Stimulated activated CD4-positive, alpha-beta T cell treated with anti-CD3 and anti-CD28 coated beads, Interleukin-1b, Interleukin-23, amount 100 ng/mL, for 48 hours (primary cell): ENCODE measurements around the gene STXBP1.

ENCODE experiments used
- DNase-seq: peaks from one replicate; pipeline ENCODE4 v3.0.0-alpha.2; 2020

STXBP1 gene

DNA sequence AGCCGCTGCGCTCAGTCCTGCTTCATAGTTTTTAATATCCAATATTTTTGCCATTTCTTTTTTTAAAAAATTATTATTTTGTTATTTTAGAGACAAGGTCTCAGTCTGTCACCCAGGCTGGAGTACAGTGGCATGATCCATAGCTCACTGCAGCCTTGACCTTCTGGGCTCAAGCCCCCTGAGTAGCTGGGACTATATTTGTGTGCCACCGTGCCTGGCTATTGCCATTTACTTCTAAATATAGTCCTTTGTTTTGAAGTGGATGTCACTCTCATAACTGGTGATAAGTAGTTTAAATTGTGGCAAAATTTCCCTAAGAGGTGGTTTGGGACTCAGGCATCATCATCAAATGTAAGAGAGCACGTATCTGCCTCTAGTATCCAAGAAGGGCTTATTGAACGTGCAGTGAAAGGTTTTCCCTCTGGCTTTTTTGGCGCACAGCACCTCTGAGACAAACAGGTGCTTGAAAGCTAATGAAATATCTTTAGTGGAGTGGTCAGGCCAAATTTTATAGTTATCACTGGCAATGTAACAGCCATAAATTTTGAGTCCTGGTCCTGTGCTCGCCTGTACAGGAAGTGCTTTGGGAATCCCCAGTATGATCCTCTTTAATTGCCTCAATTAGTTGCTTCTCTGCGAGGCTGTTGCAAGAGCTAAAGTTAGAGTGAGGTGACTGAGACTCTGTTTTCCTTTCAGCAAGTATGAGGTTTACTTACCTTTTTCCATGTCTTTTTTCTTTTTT is 14.8 kb downstream of the STXBP1 start:
- no peak for DNase-seq

DNA sequence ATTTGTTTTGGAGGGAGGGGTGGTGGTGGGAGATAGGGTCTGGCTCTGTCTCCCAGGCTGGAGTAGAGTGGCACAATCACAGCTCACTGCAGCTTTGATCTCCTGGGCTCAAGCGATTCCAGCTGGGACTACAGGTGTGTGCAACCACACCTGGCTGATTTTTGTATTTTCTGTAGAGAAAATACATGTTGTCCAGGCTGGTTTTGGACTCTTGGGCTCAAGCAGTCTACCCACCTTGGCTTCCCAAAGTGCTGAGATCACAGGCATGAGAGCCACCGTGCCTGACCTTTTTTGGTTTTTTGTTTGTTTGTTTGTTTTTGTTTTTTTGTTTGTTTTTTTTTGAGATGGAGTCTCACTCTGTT is 15.4 kb downstream of the STXBP1 start:
- DNase-seq: no peak

DNA sequence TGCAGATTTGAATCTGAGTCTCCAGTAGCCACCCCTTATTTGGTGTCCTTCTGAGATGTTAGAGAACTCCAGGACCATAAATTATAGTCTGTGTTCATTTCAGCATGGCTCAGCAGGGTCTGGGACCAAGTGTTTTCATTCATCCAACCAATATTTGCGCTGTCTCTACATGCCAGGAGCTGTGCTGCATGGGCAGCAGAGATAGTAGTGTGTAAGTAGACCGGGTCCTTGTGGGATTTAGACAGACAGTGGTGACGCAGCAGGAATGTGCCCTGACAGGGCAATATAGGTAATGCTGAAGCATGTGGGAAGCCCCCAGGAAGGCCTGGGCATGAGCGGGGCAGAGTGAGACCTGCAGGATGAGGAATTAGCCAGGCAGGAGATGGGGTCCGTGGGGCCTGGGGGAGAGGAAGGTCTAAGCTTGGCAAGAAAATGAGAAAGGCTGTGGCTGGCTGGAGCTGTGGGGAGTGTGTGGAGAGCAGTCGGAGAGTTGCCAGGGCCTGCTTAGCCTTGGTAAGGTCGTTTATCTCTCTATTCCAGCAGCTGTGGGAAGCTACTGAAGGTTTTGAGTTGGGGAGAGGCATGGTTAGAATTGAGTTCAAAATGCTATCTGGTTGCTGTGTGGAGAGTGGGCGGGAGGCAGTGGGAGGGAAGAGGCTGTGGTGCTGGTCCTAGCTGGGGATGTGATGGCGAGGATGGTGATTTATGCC is 16.8 kb downstream of the STXBP1 start:
- DNase-seq: no peak

DNA sequence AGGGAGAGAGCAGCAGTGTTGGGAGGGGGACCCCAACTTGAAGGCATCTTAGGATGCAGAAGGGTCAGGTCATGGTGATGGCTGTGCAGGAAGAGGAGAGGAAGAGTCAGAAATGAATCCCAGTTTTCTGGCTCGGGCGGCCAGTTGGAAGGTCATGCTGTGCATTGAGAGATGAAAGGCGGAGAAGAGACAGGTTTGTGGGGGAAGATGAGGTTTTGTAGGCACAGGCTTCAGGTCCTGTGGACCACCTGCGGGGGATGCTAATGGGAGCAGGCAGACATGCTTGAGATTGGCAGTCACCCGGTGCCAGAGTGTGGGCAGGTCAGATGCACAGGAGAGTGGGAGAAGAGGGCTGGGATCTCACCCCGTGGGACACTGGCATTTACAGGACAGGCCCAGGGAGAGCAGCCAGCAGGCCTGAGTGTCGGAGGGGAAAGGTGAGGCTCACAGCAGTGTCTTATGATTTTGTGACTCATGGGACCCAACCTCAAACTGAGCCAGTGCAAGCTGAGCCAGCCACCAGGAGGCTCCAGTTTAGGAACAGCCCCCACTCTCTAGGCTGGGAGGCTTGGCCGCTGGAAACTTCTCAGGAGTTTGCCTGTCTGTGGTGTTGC is 17.5 kb downstream of the STXBP1 start:
- DNase-seq: no peak

DNA sequence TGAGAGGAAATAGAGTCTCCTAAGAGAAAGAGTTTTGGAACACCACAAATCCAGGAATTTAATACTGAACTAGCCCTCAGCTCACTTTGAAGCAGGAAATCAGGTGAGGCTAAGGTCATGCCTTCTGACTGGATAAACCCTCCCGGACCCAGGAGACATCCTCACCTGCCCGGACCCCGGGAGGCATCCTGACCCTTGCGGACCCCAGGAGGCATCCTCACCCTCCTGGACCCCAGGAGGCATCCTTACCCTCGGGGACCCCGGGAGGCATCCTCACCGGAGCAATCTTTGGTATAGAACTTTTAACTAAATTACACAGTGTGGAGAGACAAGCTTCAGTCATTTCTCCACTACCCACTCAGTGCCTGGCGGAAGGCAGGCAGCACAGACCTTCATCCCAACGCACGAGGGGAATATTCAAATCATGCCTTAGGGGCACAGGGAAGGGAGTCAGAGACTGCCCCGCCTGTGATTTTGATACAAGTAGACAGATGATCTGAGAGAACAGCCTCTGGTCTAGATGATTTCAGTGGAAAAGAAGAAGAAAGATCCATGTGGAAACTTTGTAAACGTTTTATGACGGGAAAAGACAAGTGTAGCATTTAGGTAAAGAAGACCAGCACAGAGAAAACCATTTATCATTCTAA is 21.3 kb downstream of the STXBP1 start:
- DNase-seq: no peak

GRCh38 chr9:127634021-127634420 is 21.9 kb downstream of the STXBP1 start:
- DNase-seq: no peak

DNA sequence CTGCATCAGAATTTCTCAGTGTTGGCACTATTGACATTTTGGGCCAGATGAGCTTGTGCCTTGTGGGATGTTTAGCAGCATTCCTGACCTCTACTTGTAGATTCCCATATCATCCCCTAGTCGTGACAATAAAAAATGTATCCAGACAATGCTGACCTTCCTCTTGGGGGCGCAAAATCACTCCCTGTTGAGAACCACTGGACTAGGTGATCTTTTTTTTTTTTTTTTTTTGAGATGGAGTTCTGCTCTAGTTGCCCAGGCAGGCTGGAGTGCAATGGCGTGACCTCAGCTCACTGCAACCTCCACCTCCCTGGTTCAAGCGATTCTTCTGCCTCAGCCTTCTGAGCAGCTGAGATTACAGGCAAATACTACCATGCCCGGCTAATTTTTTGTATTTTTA is 22.6 kb downstream of the STXBP1 start:
- DNase-seq: no peak

GRCh38 chr9:127635201-127635735 is 23.2 kb downstream of the STXBP1 start:
- no peak for DNase-seq

DNA sequence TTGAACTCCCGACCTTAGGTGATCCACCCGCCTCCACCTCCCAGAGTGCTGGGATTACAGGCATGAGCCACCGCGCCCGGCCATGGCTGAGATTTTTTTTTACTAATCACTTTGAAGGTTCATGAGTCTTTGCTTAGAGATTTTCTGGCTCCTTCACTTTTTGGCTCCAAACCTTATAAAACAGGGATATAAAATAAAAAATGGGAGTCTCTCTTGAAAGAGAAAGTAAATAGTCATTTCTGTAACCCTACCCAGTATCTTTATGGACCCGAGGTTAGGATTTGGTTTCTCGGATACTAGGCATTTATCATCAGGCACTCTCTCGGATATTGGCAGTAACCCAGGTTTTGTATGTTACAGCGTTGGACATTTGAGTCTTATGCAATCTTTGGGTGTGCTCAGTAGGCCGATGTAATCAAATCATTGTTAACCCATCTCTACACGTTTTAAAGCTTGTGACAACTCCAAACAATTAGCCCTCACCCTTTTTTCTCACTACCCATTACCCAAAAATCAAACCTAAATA is 25.3 kb downstream of the STXBP1 start:
- DNase-seq: no peak

GRCh38 chr9:127640908-127641545 is 28.9 kb downstream of the STXBP1 start:
- DNase-seq: no peak

- no peak for DNase-seq
Measured at GRCh38 chr9:127642082-127642740, 30.1 kb downstream of the STXBP1 start.

GRCh38 chr9:127644146-127644827 is 32.2 kb downstream of the STXBP1 start:
- DNase-seq: no peak

GRCh38 chr9:127644943-127645342 is 32.9 kb downstream of the STXBP1 start:
- no peak for DNase-seq

DNA sequence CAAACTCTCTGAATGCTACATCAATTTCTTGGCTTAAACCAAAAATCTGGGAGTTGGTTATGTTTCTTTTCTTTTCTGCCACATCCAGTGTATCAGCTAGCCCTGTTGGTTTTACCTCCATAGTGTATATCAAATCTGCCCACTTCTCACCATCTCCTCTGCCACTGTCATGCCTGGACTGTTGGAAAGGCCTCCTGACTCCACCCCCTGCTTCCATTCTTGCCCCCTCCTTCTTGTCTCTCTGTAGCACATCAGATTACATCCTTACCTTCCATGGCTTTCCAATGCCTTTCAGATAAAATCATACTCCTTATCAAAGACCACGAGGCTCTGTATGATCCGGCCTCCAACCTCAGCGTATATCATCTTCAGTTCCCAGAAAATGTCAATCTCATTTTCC is 35.4 kb downstream of the STXBP1 start:
- no peak for DNase-seq

DNA sequence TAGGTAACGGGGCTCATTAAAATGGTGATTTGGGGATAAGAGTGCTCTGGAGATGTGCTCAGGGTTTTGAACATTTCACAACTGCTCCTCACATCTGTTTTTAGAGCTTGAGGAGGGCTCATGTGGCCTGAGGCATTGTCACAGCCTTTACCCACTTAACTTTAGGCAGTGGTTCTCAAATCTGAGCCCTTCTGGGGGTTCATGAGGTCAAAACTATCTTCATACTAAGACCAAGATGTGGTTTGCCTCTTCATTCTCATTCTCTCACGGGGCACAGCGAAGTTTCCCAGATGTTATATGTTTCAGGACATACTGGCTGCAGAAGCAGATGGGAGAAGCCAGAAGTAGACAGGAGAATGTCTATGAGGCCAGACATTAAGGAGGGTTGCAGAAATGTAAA is 38.4 kb downstream of the STXBP1 start:
- DNase-seq: no peak

GRCh38 chr9:127651697-127652610 is 39.9 kb downstream of the STXBP1 start:
- DNase-seq: no peak

GRCh38 chr9:127652733-127653132 is 40.7 kb downstream of the STXBP1 start:
- DNase-seq: no peak

GRCh38 chr9:127654619-127655018 is 42.5 kb downstream of the STXBP1 start:
- DNase-seq: no peak

DNA sequence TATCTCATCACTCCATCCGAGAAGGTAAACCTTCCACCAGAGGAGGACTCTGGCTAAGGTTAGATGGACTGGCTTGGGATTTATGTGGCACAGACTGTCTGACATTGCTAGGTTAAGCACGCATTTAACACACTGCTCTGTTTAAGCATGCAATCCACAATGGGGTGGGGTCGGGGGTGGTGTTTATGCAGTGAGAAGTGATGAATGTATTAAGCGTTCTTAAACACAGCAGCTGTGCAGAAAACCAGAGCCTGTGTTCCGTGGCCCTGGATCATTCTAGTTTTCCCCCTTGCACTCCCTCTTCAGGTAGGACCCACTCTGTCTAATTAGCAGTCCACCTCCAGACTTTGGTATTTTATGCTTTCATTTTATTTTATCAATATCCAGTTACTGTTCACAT is 46.4 kb downstream of the STXBP1 start:
- DNase-seq: no peak
